ENCODE data around the gene ZBTB24. TPM values are rescaled to one million over a fixed set of nuclear protein-coding genes. Genes with fewer than 3 reads are reported as not detected.

The ZBTB24 gene
- total and polyA plus RNA-seq, 4 donors = 1.2 to 3.9 (median 2.2) TPM

- Histone ChIP-seq H3K4me3 (ENCODE audit: low read depth in 1 of 3, low read length in 3 of 3) (no peak overlapping the region), H3K27ac (ENCODE audit: low read depth in 1 of 2, low read length in 2 of 2) (no peak overlapping the region), H3K27me3 (ENCODE audit: control insufficient read depth in 4 of 4, insufficient read depth in 4 of 4, low read length in 3 of 4) (no peaks in the 10 kb centered on the region), H3K9me3 (ENCODE audit: control insufficient read depth in 4 of 4, low read length in 3 of 4) (no peaks in the 10 kb centered on the region), H3K9ac (ENCODE audit: low read depth in 1 of 2, low read length in 2 of 2) (no peak overlapping the region), H3K4me1 (ENCODE audit: control insufficient read depth in 4 of 4, insufficient read depth in 4 of 4, low read length in 3 of 4) (peaks cover 8 to 19% (median 16%) of the 10 kb centered on the region in 4 donors), H3K36me3 (ENCODE audit: control insufficient read depth in 4 of 4, insufficient read depth in 3 of 4, low read depth in 1 of 4, low read length in 3 of 4) (peaks cover 0 to 7% (median 3%) of the 10 kb centered on the region in 4 donors)
- no peak for DNase-seq (ENCODE audit: low spot score)
- 68% methylated on average over 5 of the region's 5 CpGs for WGBS
- no peak for TF ChIP-seq TAF1 (conservative IDR thresholded peaks at IDR 0.05)
- TF ChIP-seq FOXA1 (IDR thresholded peaks at IDR 0.05) = no peak
- TF ChIP-seq EGR1 (IDR thresholded peaks at IDR 0.05; ENCODE audit: low read depth in 2 of 2) = no peak
- no peak for TF ChIP-seq JUND (IDR thresholded peaks at IDR 0.05)
- TF ChIP-seq, protein P1, sequence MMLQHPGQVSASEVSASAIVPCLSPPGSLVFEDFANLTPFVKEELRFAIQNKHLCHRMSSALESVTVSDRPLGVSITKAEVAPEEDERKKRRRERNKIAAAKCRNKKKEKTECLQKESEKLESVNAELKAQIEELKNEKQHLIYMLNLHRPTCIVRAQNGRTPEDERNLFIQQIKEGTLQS (IDR thresholded peaks at IDR 0.05) = no peak
- no peak for TF ChIP-seq SP1 (IDR thresholded peaks at IDR 0.05)
- no peak for TF ChIP-seq YY1 (IDR thresholded peaks at IDR 0.05)
- TF ChIP-seq ZBTB33 (IDR thresholded peaks at IDR 0.05) = no peak
- no peak for TF ChIP-seq REST (IDR thresholded peaks at IDR 0.05)
Measured at GRCh38 chr6:109458774-109459531, 24.1 kb downstream of the ZBTB24 start.

GRCh38 chr6:109457562-109457996 is 25.4 kb downstream of the ZBTB24 start:
- no peak for TF ChIP-seq FOXA1 (IDR thresholded peaks at IDR 0.05)
- no peak for TF ChIP-seq HNF4G (IDR thresholded peaks at IDR 0.05)
- TF ChIP-seq RXRA (IDR thresholded peaks at IDR 0.05) = no peak
- no peak for TF ChIP-seq FOXA2 (IDR thresholded peaks at IDR 0.05)
- TF ChIP-seq GABPA (IDR thresholded peaks at IDR 0.05 in 1 of 2, conservative IDR thresholded peaks at IDR 0.05 in 1 of 2) = no peak
- TF ChIP-seq TAF1 (conservative IDR thresholded peaks at IDR 0.05) = no peak
- TF ChIP-seq HNF4A (conservative IDR thresholded peaks at IDR 0.05) = no peak
- no peak overlapping the region for H3K9ac ChIP-seq (ENCODE audit: low read depth in 1 of 2, low read length in 2 of 2)
- 91% methylated on average over 6 of the region's 6 CpGs for WGBS
- H3K27ac ChIP-seq (ENCODE audit: low read depth in 1 of 2, low read length in 2 of 2) = no peak overlapping the region
- peaks cover 0 to 7% (median 3%) of the 10 kb centered on the region in 4 donors for H3K36me3 ChIP-seq (ENCODE audit: control insufficient read depth in 4 of 4, insufficient read depth in 3 of 4, low read depth in 1 of 4, low read length in 3 of 4)
- no peaks in the 10 kb centered on the region for H3K9me3 ChIP-seq (ENCODE audit: control insufficient read depth in 4 of 4, low read length in 3 of 4)
- DNase-seq (ENCODE audit: low spot score) = no peak
- peaks cover 8 to 19% (median 16%) of the 10 kb centered on the region in 4 donors for H3K4me1 ChIP-seq (ENCODE audit: control insufficient read depth in 4 of 4, insufficient read depth in 4 of 4, low read length in 3 of 4)
- no peaks in the 10 kb centered on the region for H3K27me3 ChIP-seq (ENCODE audit: control insufficient read depth in 4 of 4, insufficient read depth in 4 of 4, low read length in 3 of 4)
- no peak overlapping the region for H3K4me3 ChIP-seq (ENCODE audit: low read depth in 1 of 3, low read length in 3 of 3)
